Mesenchymal stem cell (in vitro differentiated cells and primary cell): ENCODE measurements around the gene ADAMTS20.

Experiments
- DNase-seq: peaks from one replicate; pipeline ENCODE4 v3.0.0-alpha.2; 2013
- H2AFZ ChIP-seq: one replicate; pipeline ENCODE4 v1.6.1; 2013; ENCODE audit warnings: low read depth, mild to moderate bottlenecking, control low read depth, inconsistent platforms, low read length, moderate library complexity
- H2AK5ac ChIP-seq: 2 replicates; pipeline ENCODE4 v1.6.1; 2013; ENCODE audit warnings: low read length, moderate library complexity, mild to moderate bottlenecking, inconsistent platforms; ENCODE audit not compliant: severe bottlenecking
- H2BK120ac ChIP-seq: one replicate; pipeline ENCODE4 v1.6.1; 2013; ENCODE audit warnings: low read depth, mild to moderate bottlenecking, inconsistent platforms, low read length, moderate library complexity
- H2BK12ac ChIP-seq, 2 experiments: one replicate each; pipeline ENCODE4 v1.6.1; 2013; ENCODE audit warnings: inconsistent platforms in 2 of 2, low read length in 2 of 2, mild to moderate bottlenecking in 2 of 2, moderate library complexity in 2 of 2, control low read depth in 1 of 2
- H2BK15ac ChIP-seq: one replicate; pipeline ENCODE4 v1.6.1; 2013; ENCODE audit warnings: mild to moderate bottlenecking, low read depth, inconsistent platforms; ENCODE audit not compliant: poor library complexity, severe bottlenecking
- H2BK5ac ChIP-seq: 2 replicates; pipeline ENCODE4 v1.6.1; 2013; ENCODE audit warnings: low read depth, mild to moderate bottlenecking, low read length, control low read depth, inconsistent platforms; ENCODE audit not compliant: poor library complexity, severe bottlenecking
- H3K14ac ChIP-seq, 2 experiments: one replicate each; pipeline ENCODE4 v1.6.1; 2013; ENCODE audit warnings: inconsistent platforms in 2 of 2, low read length in 2 of 2, control low read depth in 1 of 2, mild to moderate bottlenecking in 1 of 2, moderate library complexity in 1 of 2
- H3K18ac ChIP-seq, 2 experiments: one replicate each; pipeline ENCODE4 v1.6.1; 2013; ENCODE audit warnings: inconsistent platforms in 2 of 2, low read length in 2 of 2, control low read depth in 1 of 2, low read depth in 1 of 2, mild to moderate bottlenecking in 1 of 2
- H3K23ac ChIP-seq, 2 experiments: one replicate each; pipeline ENCODE4 v1.6.1; 2013; ENCODE audit warnings: inconsistent platforms in 2 of 2, low read length in 2 of 2, mild to moderate bottlenecking in 2 of 2, moderate library complexity in 2 of 2, control low read depth in 1 of 2
- H3K27ac ChIP-seq: 2 replicates; pipeline ENCODE4 v1.5.1; 2013; ENCODE audit warnings: mild to moderate bottlenecking, moderate library complexity, low read length, control low read depth, inconsistent platforms; ENCODE audit not compliant: poor library complexity, severe bottlenecking
- H3K27me3 ChIP-seq, 2 experiments: 2 replicates each; pipeline versions ENCODE4 v1.6.1 to v1.7.0; 2013; ENCODE audit warnings: low read length in 2 of 2, mild to moderate bottlenecking in 2 of 2, moderate library complexity in 2 of 2, control low read depth in 1 of 2, inconsistent platforms in 1 of 2; ENCODE audit not compliant: control insufficient read depth in 1 of 2, insufficient read depth in 1 of 2
- H3K36me3 ChIP-seq, 2 experiments: 2 replicates each; pipeline versions ENCODE4 v1.6.1 to v1.7.0; 2013; ENCODE audit warnings: low read length in 2 of 2, control low read depth in 1 of 2, inconsistent platforms in 1 of 2, low read depth in 1 of 2, mild to moderate bottlenecking in 1 of 2; ENCODE audit not compliant: insufficient read depth in 2 of 2, control insufficient read depth in 1 of 2
- H3K4ac ChIP-seq, 2 experiments: one replicate each; pipeline ENCODE4 v1.6.1; 2013; ENCODE audit warnings: inconsistent platforms in 2 of 2, low read length in 2 of 2, mild to moderate bottlenecking in 2 of 2, moderate library complexity in 2 of 2, control low read depth in 1 of 2, low read depth in 1 of 2
- H3K4me1 ChIP-seq: 2 replicates; pipeline ENCODE4 v1.6.1; 2013; ENCODE audit warnings: low read depth, low read length, control low read depth; ENCODE audit not compliant: control insufficient read depth, insufficient read depth
- H3K4me2 ChIP-seq: 2 replicates; pipeline ENCODE4 v1.6.1; 2013; ENCODE audit warnings: low read length, mild to moderate bottlenecking, inconsistent platforms; ENCODE audit not compliant: poor library complexity, severe bottlenecking
- H3K4me3 ChIP-seq, 2 experiments: 2 replicates each; pipeline versions ENCODE4 v1.5.1 to v1.7.0; 2013; ENCODE audit warnings: low read length in 2 of 2, mild to moderate bottlenecking in 2 of 2, control low read depth in 1 of 2, low read depth in 1 of 2; ENCODE audit not compliant: insufficient read depth in 1 of 2
- H3K79me1 ChIP-seq: replicated peaks from 2 replicates; pipeline ENCODE4 v1.6.1; 2013; ENCODE audit warnings: mild to moderate bottlenecking, control low read depth, low read length, inconsistent platforms; ENCODE audit not compliant: poor library complexity, severe bottlenecking
- H3K9ac ChIP-seq: 2 replicates; pipeline ENCODE4 v1.7.0; 2013; ENCODE audit warnings: mild to moderate bottlenecking, low read length, moderate library complexity
- H3K9me3 ChIP-seq: 2 replicates; pipeline ENCODE4 v1.7.0; 2013; ENCODE audit warnings: mild to moderate bottlenecking, low read length; ENCODE audit not compliant: control insufficient read depth
- H4K8ac ChIP-seq: one replicate; pipeline ENCODE4 v1.6.1; 2013; ENCODE audit warnings: inconsistent platforms, mild to moderate bottlenecking, low read length, moderate library complexity
- H4K91ac ChIP-seq: one replicate; pipeline ENCODE4 v1.6.1; 2013; ENCODE audit warnings: mild to moderate bottlenecking, low read length, inconsistent platforms
- WGBS: methylation state at CpG from one replicate; pipeline ENCODE4 v1.1.7; 2013; ENCODE audit warnings: mixed read lengths; 5-methylcytosine and 5-hydroxymethylcytosine counted together

ADAMTS20 gene

GRCh38 chr12:43315961-43316360, 236.0 kb downstream of the ADAMTS20 start:
- Histone ChIP-seq H3K14ac (no peak overlapping the region), H3K4me2 (no peak overlapping the region), H2BK12ac (no peak overlapping the region), H3K18ac (no peak overlapping the region), H2BK5ac (no peak overlapping the region), H4K8ac (no peak overlapping the region), H2AFZ (no peak overlapping the region), H4K91ac (no peak overlapping the region), H3K27me3 (no peaks in the 10 kb centered on the region), H3K36me3 (no peaks in the 10 kb centered on the region), H3K9me3 (no peaks in the 10 kb centered on the region), H3K79me1 (no peaks in the 10 kb centered on the region), H3K27ac (no peak overlapping the region), H3K4me1 (no peaks in the 10 kb centered on the region), H3K9ac (no peak overlapping the region), H2AK5ac (no peak overlapping the region), H3K23ac (no peak overlapping the region), H2BK120ac (no peak overlapping the region), H3K4ac (no peak overlapping the region), H3K4me3 (no peak overlapping the region), H2BK15ac (no peak overlapping the region)
- DNase-seq = no peak

GRCh38 chr12:43312991-43313505, 239.0 kb downstream of the ADAMTS20 start:
- WGBS = 69% methylated on average over 4 of the region's 4 CpGs
- Histone ChIP-seq H3K4me2 (no peak overlapping the region), H3K14ac (no peak overlapping the region)

DNA sequence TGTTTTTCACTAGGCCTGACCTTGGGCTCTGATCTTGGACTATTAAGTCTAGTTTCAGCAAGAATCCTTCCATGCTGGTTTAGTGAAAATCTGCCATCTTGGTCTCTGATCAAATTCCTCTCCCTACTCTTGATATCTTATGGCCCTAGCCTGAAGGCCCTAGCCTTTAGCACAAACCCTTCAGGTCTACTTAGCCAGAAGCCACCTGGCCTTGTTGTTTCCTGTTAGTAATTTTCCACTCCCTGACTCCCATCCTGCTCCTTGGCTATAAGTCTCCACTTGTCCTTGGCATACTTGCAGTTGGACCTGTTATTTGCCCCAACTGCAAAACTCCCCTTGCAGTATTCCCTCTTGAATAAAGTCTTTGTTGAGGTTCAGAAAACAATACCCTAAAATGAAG, 241.4 kb downstream of the ADAMTS20 start:
- Histone ChIP-seq H3K27ac (peak overlapping the region; percentile 72), H3K27me3 (no peaks in the 10 kb centered on the region), H4K91ac (peak overlapping the region; percentile 27), H4K8ac (no peak overlapping the region), H3K9me3 (no peaks in the 10 kb centered on the region), H2BK5ac (no peak overlapping the region), H2BK15ac (no peak overlapping the region), H3K9ac (no peak overlapping the region), H3K4me3 (no peak overlapping the region), H2AK5ac (peak overlapping the region; percentile 93), H2BK120ac (no peak overlapping the region), H3K36me3 (no peaks in the 10 kb centered on the region), H3K79me1 (no peaks in the 10 kb centered on the region), H3K23ac (no peak overlapping the region), H3K4ac (no peak overlapping the region), H3K18ac (peak overlapping the region in 1 of 2 experiments; percentile 43), H3K4me2 (no peak overlapping the region), H3K4me1 (peaks cover 4% of the 10 kb centered on the region), H2AFZ (no peak overlapping the region), H2BK12ac (peak overlapping the region in 1 of 2 experiments; percentile 66), H3K14ac (no peak overlapping the region)
- DNase-seq = no peak

More at GRCh38 chr12:43312991-43313505, 239.0 kb downstream of the ADAMTS20 start:
- Histone ChIP-seq H2BK15ac (no peak overlapping the region), H3K79me1 (no peaks in the 10 kb centered on the region), H3K36me3 (no peaks in the 10 kb centered on the region), H4K91ac (no peak overlapping the region), H3K27ac (no peak overlapping the region), H4K8ac (no peak overlapping the region), H3K9ac (no peak overlapping the region), H3K9me3 (no peaks in the 10 kb centered on the region), H2BK120ac (no peak overlapping the region), H3K27me3 (no peaks in the 10 kb centered on the region), H3K4me1 (peaks cover 2% of the 10 kb centered on the region), H2BK5ac (no peak overlapping the region), H2BK12ac (no peak overlapping the region), H3K4ac (no peak overlapping the region), H3K18ac (no peak overlapping the region), H3K23ac (no peak overlapping the region), H2AK5ac (no peak overlapping the region), H3K4me3 (no peak overlapping the region), H2AFZ (no peak overlapping the region)
- no peak for DNase-seq

- Histone ChIP-seq H3K4me2 (no peak overlapping the region), H2BK15ac (no peak overlapping the region), H2AK5ac (no peak overlapping the region), H3K9ac (no peak overlapping the region), H3K9me3 (no peaks in the 10 kb centered on the region), H3K18ac (no peak overlapping the region), H3K36me3 (no peaks in the 10 kb centered on the region), H3K79me1 (no peaks in the 10 kb centered on the region), H3K14ac (no peak overlapping the region), H3K27me3 (no peaks in the 10 kb centered on the region), H2BK12ac (no peak overlapping the region), H3K4me1 (peaks cover 4% of the 10 kb centered on the region), H3K23ac (no peak overlapping the region), H3K4me3 (no peak overlapping the region), H2AFZ (no peak overlapping the region), H4K91ac (no peak overlapping the region), H3K27ac (peak overlapping the region; percentile 72), H2BK120ac (no peak overlapping the region), H2BK5ac (no peak overlapping the region), H4K8ac (no peak overlapping the region), H3K4ac (no peak overlapping the region)
- WGBS = 42% methylated on average over 1 of the region's 3 CpGs
- peak; percentile 75 for DNase-seq
Measured at GRCh38 chr12:43309959-43310358, 242.0 kb downstream of the ADAMTS20 start.
